Ectodermal cell (in vitro differentiated cells): ENCODE measurements around the gene TCF7L2.

Source experiments
- H3K27ac ChIP-seq: 2 replicates; pipeline ENCODE4 v1.7.0; 2013; ENCODE audit warnings: mild to moderate bottlenecking, low read depth, low read length; ENCODE audit not compliant: insufficient read depth, poor library complexity, severe bottlenecking
- H3K27me3 ChIP-seq: 2 replicates; pipeline ENCODE4 v1.7.0; 2013; ENCODE audit warnings: mild to moderate bottlenecking, low read length; ENCODE audit not compliant: insufficient read depth, control insufficient read depth, poor library complexity, severe bottlenecking
- H3K36me3 ChIP-seq: one replicate; pipeline ENCODE4 v1.7.0; 2013; ENCODE audit warnings: low read length; ENCODE audit not compliant: control insufficient read depth, insufficient read depth
- H3K4me1 ChIP-seq: one replicate; pipeline ENCODE4 v1.7.0; 2013; ENCODE audit warnings: low read length; ENCODE audit not compliant: control insufficient read depth, insufficient read depth
- H3K4me3 ChIP-seq: 2 replicates; pipeline ENCODE4 v1.7.0; 2013; ENCODE audit warnings: low read depth, low read length, control low read depth; ENCODE audit not compliant: insufficient read depth
- H3K9me3 ChIP-seq: 2 replicates; pipeline ENCODE4 v1.7.0; 2013; ENCODE audit warnings: mild to moderate bottlenecking, low read length, moderate library complexity; ENCODE audit not compliant: control insufficient read depth
- WGBS, 2 experiments: methylation state at CpG; one replicate each; pipeline ENCODE4 v1.1.7; 2013; ENCODE audit warnings: missing lambda C conversion rate in 2 of 2; 5-methylcytosine and 5-hydroxymethylcytosine counted together

Gene TCF7L2

DNA sequence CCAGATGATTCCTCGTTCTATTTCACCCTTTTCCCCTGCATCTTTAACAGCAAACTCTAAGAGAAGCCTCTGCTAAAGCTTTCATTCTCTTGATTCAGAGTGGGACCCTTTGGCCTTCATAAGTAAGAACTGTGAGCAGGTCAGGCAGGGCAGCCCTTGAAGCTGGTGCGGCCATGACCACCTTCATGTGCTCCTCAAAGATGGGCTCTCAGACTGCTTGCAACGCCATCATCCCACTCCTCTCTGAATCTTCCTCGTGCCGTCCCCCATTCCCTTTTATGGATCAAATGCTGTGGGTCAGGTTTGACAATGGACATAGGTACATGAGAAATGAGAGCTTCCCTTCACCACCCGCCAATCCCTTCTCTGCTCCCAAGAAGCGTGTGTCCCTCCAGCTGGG is 207.4 kb downstream of the TCF7L2 start:
- WGBS, 2 experiments = 93 to 95% methylated on average over 7 of the region's 7 CpGs
- H3K27me3 ChIP-seq = no peaks in the 10 kb centered on the region
- peaks cover 10% of the 10 kb centered on the region for H3K36me3 ChIP-seq
- no peak overlapping the region for H3K27ac ChIP-seq
- H3K4me1 ChIP-seq = no peaks in the 10 kb centered on the region
- H3K9me3 ChIP-seq = no peaks in the 10 kb centered on the region
- H3K4me3 ChIP-seq = no peak overlapping the region

DNA sequence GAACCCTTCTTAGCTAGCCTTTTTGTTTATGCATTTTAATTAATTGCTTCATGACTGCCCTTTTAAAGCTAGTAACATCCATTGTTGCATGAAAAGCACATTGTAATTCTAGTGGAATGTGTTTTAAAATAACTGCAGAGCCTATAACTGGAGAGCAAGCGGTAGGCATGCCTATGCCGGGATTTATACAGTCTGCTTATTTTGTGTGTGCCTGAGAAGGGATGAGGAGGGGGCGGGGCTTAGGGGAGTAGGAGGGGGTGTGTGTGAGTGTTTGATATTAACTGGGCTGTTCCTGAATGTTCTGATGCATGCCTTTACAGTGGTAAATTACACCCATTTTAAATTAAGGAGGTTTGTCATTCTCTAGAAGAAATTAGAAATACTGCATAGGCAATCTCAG is 208.1 kb downstream of the TCF7L2 start:
- WGBS, 2 experiments = 89 to 97% methylated on average over 3 of the region's 3 CpGs
- Histone ChIP-seq H3K4me1 (no peaks in the 10 kb centered on the region), H3K4me3 (no peak overlapping the region), H3K27ac (no peak overlapping the region), H3K36me3 (peaks cover 10% of the 10 kb centered on the region), H3K27me3 (no peaks in the 10 kb centered on the region), H3K9me3 (no peaks in the 10 kb centered on the region)

DNA sequence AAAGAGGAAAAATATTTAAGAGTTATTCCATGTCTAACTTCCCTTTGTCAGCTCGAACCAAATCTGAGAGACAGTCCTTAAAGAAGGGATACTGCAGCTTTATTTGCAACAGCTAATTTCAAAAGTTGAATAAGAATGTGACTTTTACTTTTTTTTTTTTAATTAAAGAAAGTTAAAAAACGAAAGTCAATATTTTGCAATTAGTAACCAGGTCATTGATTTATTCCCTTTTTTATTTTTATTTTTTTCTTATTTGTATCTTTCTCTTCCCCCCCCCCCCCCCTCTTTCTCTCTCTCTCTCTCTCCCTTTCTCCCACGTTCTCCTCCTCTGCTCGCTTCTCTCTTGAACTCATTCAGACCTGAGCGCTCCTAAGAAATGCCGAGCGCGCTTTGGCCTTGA is 209.5 kb downstream of the TCF7L2 start:
- Histone ChIP-seq H3K9me3 (no peaks in the 10 kb centered on the region), H3K27ac (no peak overlapping the region), H3K4me3 (no peak overlapping the region), H3K27me3 (no peaks in the 10 kb centered on the region), H3K4me1 (no peaks in the 10 kb centered on the region), H3K36me3 (peaks cover 10% of the 10 kb centered on the region)
- 96 to 98% methylated on average over 7 of the region's 8 CpGs for WGBS, 2 experiments

DNA sequence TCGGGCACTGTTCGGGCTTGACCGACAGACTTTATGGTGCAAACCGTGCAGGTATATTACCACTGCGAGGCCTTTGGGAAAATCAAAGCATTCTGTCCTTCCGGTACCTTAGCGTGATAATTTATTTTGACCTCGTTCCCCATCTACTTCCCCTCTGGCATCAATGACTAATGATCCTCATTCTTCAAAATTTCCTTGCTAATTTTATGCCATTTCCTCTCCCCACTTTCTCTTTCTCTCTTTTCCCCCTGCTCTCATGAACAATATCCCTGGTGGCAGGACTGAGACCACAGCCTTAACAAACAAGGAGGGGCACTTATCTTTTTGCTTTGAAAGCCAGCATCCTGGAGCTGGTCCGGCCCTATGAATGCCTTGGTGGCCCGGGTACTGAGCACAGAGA is 210.6 kb downstream of the TCF7L2 start:
- no peak overlapping the region for H3K4me3 ChIP-seq
- peaks cover 10% of the 10 kb centered on the region for H3K4me1 ChIP-seq
- H3K9me3 ChIP-seq = no peaks in the 10 kb centered on the region
- H3K27ac ChIP-seq = no peak overlapping the region
- no peaks in the 10 kb centered on the region for H3K27me3 ChIP-seq
- WGBS, 2 experiments = 94 to 95% methylated on average over 10 of the region's 10 CpGs
- H3K36me3 ChIP-seq = peaks cover 4% of the 10 kb centered on the region

DNA sequence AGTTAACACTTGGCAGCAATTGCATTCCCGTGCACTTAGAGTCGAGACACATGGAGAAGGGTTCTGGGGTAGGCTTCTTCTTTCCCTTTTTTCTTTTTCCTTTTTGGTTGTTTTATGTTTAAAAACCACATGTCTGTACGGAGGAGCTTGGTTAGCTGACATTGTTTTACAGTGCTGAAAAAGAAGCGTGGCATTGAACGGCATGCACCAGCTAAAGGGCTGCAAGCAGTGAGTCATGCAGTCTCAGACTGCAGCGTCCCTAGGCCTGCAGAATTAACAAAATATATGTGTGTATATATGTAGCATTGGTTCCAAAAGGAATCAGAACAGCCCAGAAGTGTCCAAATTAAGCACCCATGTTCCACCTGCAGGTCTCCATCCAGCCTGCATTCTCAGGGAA is 211.0 kb downstream of the TCF7L2 start:
- H3K36me3 ChIP-seq = peaks cover 4% of the 10 kb centered on the region
- H3K9me3 ChIP-seq = no peaks in the 10 kb centered on the region
- peaks cover 14% of the 10 kb centered on the region for H3K4me1 ChIP-seq
- H3K27me3 ChIP-seq = no peaks in the 10 kb centered on the region
- no peak overlapping the region for H3K27ac ChIP-seq
- 91 to 94% methylated on average over 6 of the region's 6 CpGs for WGBS, 2 experiments
- H3K4me3 ChIP-seq = no peak overlapping the region

DNA sequence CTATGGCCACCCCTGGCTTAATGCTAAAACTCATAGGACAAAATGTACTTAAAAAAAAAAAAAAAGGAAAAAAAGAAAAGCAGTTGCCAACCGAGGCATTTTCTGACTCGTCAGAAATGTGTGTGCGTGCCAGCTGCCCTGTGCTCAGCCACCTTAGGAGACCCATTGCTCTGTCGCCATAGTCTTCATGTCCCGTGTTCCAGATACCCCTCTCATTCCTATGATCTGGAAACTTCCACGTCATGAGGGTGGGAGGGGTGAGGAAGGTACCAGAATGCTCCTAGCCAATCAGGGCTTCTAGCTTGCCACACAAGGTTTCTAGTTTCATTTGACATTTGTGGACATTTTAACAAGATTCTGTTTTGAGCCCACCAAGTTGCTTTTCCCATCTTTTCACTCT is 212.9 kb downstream of the TCF7L2 start:
- Histone ChIP-seq H3K27ac (no peak overlapping the region), H3K36me3 (no peaks in the 10 kb centered on the region), H3K4me3 (no peak overlapping the region), H3K27me3 (no peaks in the 10 kb centered on the region), H3K9me3 (no peaks in the 10 kb centered on the region), H3K4me1 (peaks cover 20% of the 10 kb centered on the region)
- WGBS, 2 experiments = 91 to 95% methylated on average over 6 of the region's 6 CpGs

DNA sequence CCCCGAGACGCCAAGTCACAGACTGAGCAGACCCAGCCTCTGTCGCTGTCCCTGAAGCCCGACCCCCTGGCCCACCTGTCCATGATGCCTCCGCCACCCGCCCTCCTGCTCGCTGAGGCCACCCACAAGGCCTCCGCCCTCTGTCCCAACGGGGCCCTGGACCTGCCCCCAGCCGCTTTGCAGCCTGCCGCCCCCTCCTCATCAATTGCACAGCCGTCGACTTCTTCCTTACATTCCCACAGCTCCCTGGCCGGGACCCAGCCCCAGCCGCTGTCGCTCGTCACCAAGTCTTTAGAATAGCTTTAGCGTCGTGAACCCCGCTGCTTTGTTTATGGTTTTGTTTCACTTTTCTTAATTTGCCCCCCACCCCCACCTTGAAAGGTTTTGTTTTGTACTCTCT is 215.6 kb downstream of the TCF7L2 start:
- WGBS, 2 experiments = 41 to 42% methylated on average over 20 of the region's 20 CpGs
- no peaks in the 10 kb centered on the region for H3K27me3 ChIP-seq

DNA sequence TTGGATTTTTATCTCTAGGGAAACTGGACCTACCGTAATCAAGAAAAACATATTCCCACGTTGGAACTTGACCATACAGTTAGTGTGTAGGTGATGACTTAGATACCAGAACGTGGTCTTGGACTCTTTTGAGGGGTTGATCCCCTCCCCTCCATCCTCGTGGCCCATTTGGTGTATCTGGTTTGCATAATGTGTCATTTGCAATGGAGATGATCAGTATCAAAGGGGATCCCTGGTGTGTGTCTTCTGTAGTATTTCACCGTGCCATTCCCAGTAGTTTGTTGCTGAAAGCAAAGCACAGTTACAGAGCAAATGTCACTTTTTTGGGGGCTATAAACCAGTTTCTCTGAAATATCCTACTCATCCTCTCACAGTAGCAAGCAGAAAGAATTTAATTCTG is 217.7 kb downstream of the TCF7L2 start:
- Histone ChIP-seq H3K27ac (no peak overlapping the region), H3K27me3 (no peaks in the 10 kb centered on the region), H3K36me3 (no peaks in the 10 kb centered on the region), H3K4me3 (no peak overlapping the region), H3K4me1 (peaks cover 38% of the 10 kb centered on the region), H3K9me3 (no peaks in the 10 kb centered on the region)
- 60 to 61% methylated on average over 5 of the region's 5 CpGs for WGBS, 2 experiments

More for the DNA sequence above, 215.6 kb downstream of the TCF7L2 start:
- Histone ChIP-seq H3K27ac (no peak overlapping the region), H3K36me3 (no peaks in the 10 kb centered on the region), H3K4me3 (no peak overlapping the region), H3K4me1 (peaks cover 38% of the 10 kb centered on the region), H3K9me3 (no peaks in the 10 kb centered on the region)

DNA sequence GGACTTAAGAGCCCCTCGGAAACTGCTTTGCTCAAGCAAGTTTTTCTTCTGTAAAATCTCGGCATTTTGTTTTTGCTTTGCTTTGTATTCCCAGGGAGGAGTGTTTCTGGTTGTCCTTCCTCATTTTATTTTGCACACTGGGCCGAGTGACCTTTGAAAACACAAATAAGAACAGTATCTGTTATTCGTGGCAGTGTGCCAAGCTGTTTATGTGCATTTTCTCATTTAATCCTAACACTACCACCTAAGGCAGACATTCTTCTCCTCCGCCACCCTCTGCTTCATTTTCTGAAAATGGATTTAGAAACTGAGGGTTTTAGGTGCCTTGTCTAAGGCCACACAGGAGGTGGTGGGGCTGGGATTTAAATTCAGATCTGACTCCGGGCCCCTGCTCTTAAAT is 218.5 kb downstream of the TCF7L2 start:
- WGBS, 2 experiments = 65 to 75% methylated on average over 6 of the region's 6 CpGs
- no peaks in the 10 kb centered on the region for H3K9me3 ChIP-seq
- peaks cover 38% of the 10 kb centered on the region for H3K4me1 ChIP-seq
- no peaks in the 10 kb centered on the region for H3K36me3 ChIP-seq
- H3K4me3 ChIP-seq = no peak overlapping the region
- no peaks in the 10 kb centered on the region for H3K27me3 ChIP-seq
- no peak overlapping the region for H3K27ac ChIP-seq

DNA sequence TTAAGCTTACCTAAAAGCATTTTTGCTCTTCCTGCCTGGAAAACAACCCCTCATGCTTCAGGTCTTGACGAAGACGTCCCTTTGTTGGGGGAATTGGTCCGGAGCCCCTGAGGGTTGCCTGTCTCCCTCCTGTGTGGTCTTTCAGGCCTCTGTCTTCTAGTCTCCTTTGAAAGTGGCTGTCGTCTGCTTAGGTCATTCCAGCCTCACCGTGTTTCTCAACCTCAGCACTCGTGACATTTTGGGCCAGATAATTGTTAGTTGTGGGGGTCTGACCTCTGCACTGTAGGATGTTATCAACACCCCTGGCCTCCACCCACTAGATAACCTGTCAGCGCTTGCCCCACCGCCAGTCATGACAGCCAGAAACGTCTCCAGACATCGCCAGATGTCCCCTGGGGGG is 219.1 kb downstream of the TCF7L2 start:
- no peaks in the 10 kb centered on the region for H3K9me3 ChIP-seq
- no peak overlapping the region for H3K4me3 ChIP-seq
- WGBS, 2 experiments = 46 to 47% methylated on average over 10 of the region's 10 CpGs
- no peaks in the 10 kb centered on the region for H3K27me3 ChIP-seq
- H3K4me1 ChIP-seq = peaks cover 38% of the 10 kb centered on the region
- H3K36me3 ChIP-seq = no peaks in the 10 kb centered on the region
- no peak overlapping the region for H3K27ac ChIP-seq

DNA sequence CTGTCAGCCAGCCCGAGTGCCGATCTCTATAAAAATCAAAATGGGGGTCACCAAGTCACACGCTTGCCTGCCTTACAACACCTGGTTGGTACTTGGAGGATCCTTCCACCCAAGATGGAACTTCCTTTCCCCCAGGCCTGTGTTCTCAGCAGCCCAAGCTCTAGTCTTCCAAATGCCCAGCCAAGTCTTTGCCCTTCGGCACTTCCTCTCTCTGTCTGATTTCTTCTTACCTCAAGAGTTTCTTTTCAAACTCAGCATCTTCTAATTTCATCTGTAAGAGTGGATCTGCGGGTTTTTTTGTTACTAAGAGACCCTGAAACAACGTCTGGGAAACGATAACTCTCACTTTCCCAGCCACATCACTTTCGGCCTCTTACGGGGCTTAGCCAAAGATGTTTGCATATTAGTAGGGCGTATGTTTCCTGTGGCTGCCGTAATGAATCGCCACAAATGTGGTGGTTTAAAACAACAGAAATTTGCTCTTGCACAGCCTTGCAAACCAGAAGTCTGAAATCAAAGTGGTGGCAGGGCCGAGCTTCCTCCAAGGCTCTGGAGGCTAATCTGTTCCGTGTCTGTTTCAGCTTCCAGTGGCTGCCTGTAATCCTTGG is 219.9 kb downstream of the TCF7L2 start:
- 94 to 95% methylated on average over 14 of the region's 14 CpGs for WGBS, 2 experiments
- H3K36me3 ChIP-seq = no peaks in the 10 kb centered on the region
- no peak overlapping the region for H3K4me3 ChIP-seq
- peaks cover 35% of the 10 kb centered on the region for H3K4me1 ChIP-seq
- H3K27me3 ChIP-seq = no peaks in the 10 kb centered on the region
- H3K27ac ChIP-seq = no peak overlapping the region
- no peaks in the 10 kb centered on the region for H3K9me3 ChIP-seq
